Immature natural killer cell (primary cell): ENCODE results near the gene NTN4. TPM values are rescaled to one million over a fixed set of nuclear protein-coding genes. Genes with fewer than 3 reads are reported as not detected.
"Not testable (repeated sequence)": the region's sequence is repeated elsewhere in the genome, so short reads cannot be mapped to it uniquely, and the experiment has no call there.

ENCODE experiments used
- DNase-seq, 3 donors: peaks; one replicate each; pipeline ENCODE4 v3.0.0; 2022; ENCODE audit warnings: mixed read lengths in 1 of 3
- H3K27ac Mint-ChIP-seq, 6 donors: one replicate each; pipeline ENCODE4 v1.8.0; 2020; ENCODE audit warnings: mixed read lengths in 6 of 6, mild to moderate bottlenecking in 5 of 6, inconsistent platforms in 4 of 6, moderate library complexity in 3 of 6
- H3K27me3 Mint-ChIP-seq, 3 donors: one replicate each; pipeline ENCODE4 v1.8.0; 2020 to 2021; ENCODE audit warnings: low read depth in 3 of 3, mild to moderate bottlenecking in 3 of 3, mixed read lengths in 3 of 3, moderate library complexity in 3 of 3, inconsistent platforms in 1 of 3
- H3K36me3 Mint-ChIP-seq, 3 donors: one replicate each; pipeline ENCODE4 v1.8.0; 2020; ENCODE audit warnings: mixed read lengths in 3 of 3, inconsistent platforms in 2 of 3, mild to moderate bottlenecking in 2 of 3
- H3K4me1 Mint-ChIP-seq, 2 donors: one replicate each; pipeline ENCODE4 v1.8.0; 2020; ENCODE audit warnings: inconsistent platforms in 2 of 2, mild to moderate bottlenecking in 2 of 2, mixed read lengths in 2 of 2, moderate library complexity in 1 of 2
- H3K4me3 Mint-ChIP-seq, 5 donors: one replicate each; pipeline ENCODE4 v1.8.0; 2020; ENCODE audit warnings: mild to moderate bottlenecking in 5 of 5, mixed read lengths in 5 of 5, inconsistent platforms in 3 of 5, moderate library complexity in 3 of 5
- H3K9me3 Mint-ChIP-seq, 6 donors: one replicate each; pipeline ENCODE4 v1.8.0; 2020; ENCODE audit warnings: mild to moderate bottlenecking in 6 of 6, mixed read lengths in 6 of 6, inconsistent platforms in 4 of 6, moderate library complexity in 3 of 6
- polyA plus RNA-seq, 3 donors: library from polyadenylated mRNA; unstranded; fragments of 300-500 nt; fragmentation: Illumina TruSeq; gene quantifications; one replicate each; pipeline ENCODE4 v1.2.3, GENCODE V29; 2021

Gene NTN4
- polyA plus RNA-seq, 3 donors from 2014 or later, result not detected

GRCh38 chr12:95621725-95622124, 168.8 kb downstream of the NTN4 start:
- no peak for DNase-seq
- Mint-ChIP-seq H3K36me3 (no peaks in the 10 kb centered on the region), H3K27ac (no peak overlapping the region), H3K4me1 (no peaks in the 10 kb centered on the region), H3K4me3 (no peak overlapping the region), H3K27me3 (peaks cover 0 to 9% (median 4%) of the 10 kb centered on the region in 3 donors), H3K9me3 (peaks cover 0 to 2% (median 0%) of the 10 kb centered on the region in 6 donors)

DNA sequence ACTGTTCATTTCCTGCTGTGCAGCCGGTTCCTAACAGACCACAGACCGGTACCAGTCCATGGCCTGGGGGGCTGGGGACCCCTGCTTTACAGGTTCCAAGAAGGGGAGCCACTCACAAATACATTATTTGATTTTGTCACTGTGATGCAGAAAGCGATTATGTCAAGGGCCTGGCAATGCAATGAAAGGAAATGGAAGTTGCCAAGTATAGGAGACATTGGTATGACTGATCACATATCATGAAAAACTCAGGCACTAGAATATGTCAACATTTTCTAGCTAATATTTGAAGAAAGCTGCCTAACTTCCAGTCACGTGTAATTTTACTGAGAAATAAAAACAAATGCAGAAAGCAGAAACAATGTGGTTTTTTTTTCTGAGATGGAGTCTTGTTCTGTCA, 170.4 kb downstream of the NTN4 start:
- Mint-ChIP-seq H3K4me3 (no peak overlapping the region), H3K27me3 (peaks cover 0 to 9% (median 4%) of the 10 kb centered on the region in 3 donors), H3K36me3 (no peaks in the 10 kb centered on the region), H3K27ac (no peak overlapping the region), H3K4me1 (no peaks in the 10 kb centered on the region), H3K9me3 (peaks cover 0 to 2% (median 0%) of the 10 kb centered on the region in 6 donors)
- DNase-seq, result no peak

GRCh38 chr12:95616470-95616869, 174.1 kb downstream of the NTN4 start:
- not testable (repeated sequence) for H3K4me3 Mint-ChIP-seq, H3K36me3 Mint-ChIP-seq, DNase-seq, H3K4me1 Mint-ChIP-seq, H3K9me3 Mint-ChIP-seq, H3K27ac Mint-ChIP-seq, H3K27me3 Mint-ChIP-seq

DNA sequence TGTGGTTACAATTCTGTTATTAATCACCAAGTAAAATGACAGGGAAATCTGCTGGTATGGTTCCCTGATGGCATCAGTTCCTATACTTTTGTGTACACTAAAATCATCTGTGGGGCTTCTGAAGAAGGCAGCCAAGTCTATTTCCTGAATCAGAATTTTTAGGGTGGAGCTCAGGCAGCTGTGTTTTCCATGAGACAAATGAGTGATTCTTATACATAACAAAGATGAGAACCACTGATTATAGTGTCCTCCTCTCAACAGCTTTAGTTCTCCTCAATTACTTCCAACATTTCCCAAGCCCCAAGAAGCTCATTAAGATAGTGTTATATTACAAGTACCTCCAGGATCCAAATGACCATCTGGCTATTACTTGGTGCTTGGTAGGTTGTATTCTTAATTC, 174.8 kb downstream of the NTN4 start:
- H3K4me1 Mint-ChIP-seq, result no peaks in the 10 kb centered on the region
- no peak overlapping the region for H3K27ac Mint-ChIP-seq
- H3K4me3 Mint-ChIP-seq, result no peak overlapping the region

GRCh38 chr12:95614390-95614982, 176.1 kb downstream of the NTN4 start:
- Mint-ChIP-seq H3K27ac (no peak overlapping the region), H3K36me3 (no peaks in the 10 kb centered on the region), H3K9me3 (peaks cover 0 to 2% (median 0%) of the 10 kb centered on the region in 6 donors), H3K4me3 (no peak overlapping the region), H3K4me1 (no peaks in the 10 kb centered on the region), H3K27me3 (no peaks in the 10 kb centered on the region)
- DNase-seq, result no peak

More for the DNA sequence above, 174.8 kb downstream of the NTN4 start:
- Mint-ChIP-seq H3K36me3 (no peaks in the 10 kb centered on the region), H3K27me3 (peaks cover 0 to 4% (median 0%) of the 10 kb centered on the region in 3 donors), H3K9me3 (peaks cover 0 to 2% (median 0%) of the 10 kb centered on the region in 6 donors)
- DNase-seq, result no peak

DNA sequence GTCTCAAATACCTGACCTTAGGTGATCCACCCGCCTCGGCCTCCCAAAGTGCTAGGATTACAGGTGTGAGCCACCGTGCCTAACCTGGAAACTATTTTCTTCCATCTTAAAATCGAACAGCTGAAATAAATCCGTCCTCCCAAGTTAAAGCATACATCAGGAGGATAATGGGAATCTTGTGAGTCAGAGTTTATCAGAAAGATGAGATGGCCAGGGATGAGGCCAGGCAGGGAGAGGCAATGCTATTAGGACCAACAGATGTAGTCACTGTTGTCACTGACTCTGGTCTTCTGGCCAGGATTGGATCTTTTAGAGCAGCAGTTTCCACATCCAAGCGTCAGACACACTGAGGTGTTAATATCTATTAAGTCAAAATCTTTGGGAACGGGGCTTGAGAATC, 177.5 kb downstream of the NTN4 start:
- Mint-ChIP-seq H3K27ac (no peak overlapping the region), H3K36me3 (no peaks in the 10 kb centered on the region), H3K9me3 (peaks cover 0 to 2% (median 0%) of the 10 kb centered on the region in 6 donors), H3K4me1 (no peaks in the 10 kb centered on the region), H3K27me3 (peaks cover 0 to 3% (median 2%) of the 10 kb centered on the region in 3 donors), H3K4me3 (no peak overlapping the region)
- DNase-seq, result no peak

GRCh38 chr12:95611676-95612309, 178.8 kb downstream of the NTN4 start:
- DNase-seq, result no peak
- H3K27me3 Mint-ChIP-seq, result peaks cover 0 to 3% (median 2%) of the 10 kb centered on the region in 3 donors
- no peak overlapping the region for H3K4me3 Mint-ChIP-seq
- H3K4me1 Mint-ChIP-seq, result no peaks in the 10 kb centered on the region
- H3K36me3 Mint-ChIP-seq, result no peaks in the 10 kb centered on the region
- H3K27ac Mint-ChIP-seq, result no peak overlapping the region
- no peaks in the 10 kb centered on the region for H3K9me3 Mint-ChIP-seq

- H3K27ac Mint-ChIP-seq, result no peak overlapping the region
- no peak for DNase-seq
- H3K27me3 Mint-ChIP-seq, result peaks cover 0 to 4% (median 2%) of the 10 kb centered on the region in 3 donors
- no peaks in the 10 kb centered on the region for H3K4me1 Mint-ChIP-seq
- no peaks in the 10 kb centered on the region for H3K36me3 Mint-ChIP-seq
- no peaks in the 10 kb centered on the region for H3K9me3 Mint-ChIP-seq
- no peak overlapping the region for H3K4me3 Mint-ChIP-seq
Observed at GRCh38 chr12:95608252-95609033, 182.1 kb downstream of the NTN4 start.

Other genes with a start within 250 kb of the NTN4 start
- 1 to 10 TPM in 2 of 3 donors, under 1 TPM in 1; 0.35 to 1.9 (median 1.4) TPM for gene USP44, start 239.3 kb downstream of the NTN4 start, polyA plus RNA-seq
- gene SNRPF, start 68.2 kb upstream of the NTN4 start, polyA plus RNA-seq, result 10 to 100 TPM; 29.5 to 46.1 (median 39.1) TPM
- under 1 TPM in 1 of 3 donors, not detected in 2; 0.07 TPM for gene CCDC38, start 151.8 kb upstream of the NTN4 start, polyA plus RNA-seq
- 1 to 10 TPM in 2 of 3 donors, not detected in 1; 2.1 to 2.4 TPM for gene AMDHD1, start 152.6 kb upstream of the NTN4 start, polyA plus RNA-seq
- under 1 TPM in 2 of 3 donors, not detected in 1; 0.21 to 0.34 TPM for gene HAL, start 205.6 kb upstream of the NTN4 start, polyA plus RNA-seq
- gene LTA4H, start 244.8 kb upstream of the NTN4 start, polyA plus RNA-seq, result 10 to 100 TPM; 65.9 to 78.1 (median 67.2) TPM